LNCaP clone FGC (cell line): ENCODE data around the gene MAP6D1.

Source experiments
- DNase-seq: peaks from one replicate; pipeline ENCODE4 v3.0.0-alpha.2; 2011; ENCODE audit warnings: low read depth
- H3K4me3 ChIP-seq: 2 replicates; pipeline ENCODE4 v1.5.1; 2011; ENCODE audit warnings: mild to moderate bottlenecking, low read depth, low read length, control low read depth
- CTCF ChIP-seq: IDR thresholded peaks from 2 replicates; pipeline ENCODE4 v1.5.1; 2012; ENCODE audit warnings: mild to moderate bottlenecking; ENCODE audit not compliant: control insufficient read depth, insufficient read depth; ENCODE audit errors: extremely low read depth

Gene MAP6D1

GRCh38 chr3:183818041-183818620 lies 7.2 kb downstream of the MAP6D1 start:
- no peak for TF ChIP-seq CTCF
- no peak overlapping the region for H3K4me3 ChIP-seq
- DNase-seq: no peak

- DNase-seq: no peak
- no peak overlapping the region for H3K4me3 ChIP-seq
- no peak for TF ChIP-seq CTCF
These were observed 7.7 kb downstream of the MAP6D1 start for GRCh38 chr3:183817639-183818038.

GRCh38 chr3:183816681-183817510 lies 8.5 kb downstream of the MAP6D1 start:
- no peak for TF ChIP-seq CTCF
- no peak for DNase-seq
- H3K4me3 ChIP-seq: no peak overlapping the region

GRCh38 chr3:183815951-183816475 lies 9.4 kb downstream of the MAP6D1 start:
- no peak overlapping the region for H3K4me3 ChIP-seq
- DNase-seq: no peak

GRCh38 chr3:183815563-183815940 lies 9.8 kb downstream of the MAP6D1 start:
- no peak for TF ChIP-seq CTCF
- no peak for DNase-seq
- no peak overlapping the region for H3K4me3 ChIP-seq

More at GRCh38 chr3:183815951-183816475, 9.4 kb downstream of the MAP6D1 start:
- no peak for TF ChIP-seq CTCF

GRCh38 chr3:183814240-183814639 lies 11.1 kb downstream of the MAP6D1 start:
- no peak for DNase-seq
- H3K4me3 ChIP-seq: no peak overlapping the region
- no peak for TF ChIP-seq CTCF
